Osteoblast (primary cell): ENCODE data around the gene AK2. TPM values are rescaled to one million over a fixed set of nuclear protein-coding genes. Genes with fewer than 3 reads are reported as not detected.

ENCODE experiments used
- DNase-seq: peaks from one replicate; pipeline ENCODE4 v3.0.0; 2011; ENCODE audit warnings: low spot score, mixed read lengths; ENCODE audit not compliant: insufficient read length; ENCODE audit errors: missing footprints
- H2AFZ ChIP-seq: 2 replicates; pipeline ENCODE4 v1.6.0; 2011; ENCODE audit warnings: mild to moderate bottlenecking, low read length
- H3K27ac ChIP-seq: 2 replicates; pipeline ENCODE4 v1.5.1; 2011; ENCODE audit warnings: mild to moderate bottlenecking, low read depth, low read length, moderate library complexity
- H3K27me3 ChIP-seq: 2 replicates; pipeline ENCODE4 v1.6.0; 2012; ENCODE audit warnings: mild to moderate bottlenecking, control low read depth, inconsistent platforms, low read length, moderate library complexity; ENCODE audit not compliant: insufficient read depth
- H3K36me3 ChIP-seq: 2 replicates; pipeline ENCODE4 v1.5.1; 2011; ENCODE audit warnings: mild to moderate bottlenecking, low read length, control low read depth, moderate library complexity; ENCODE audit not compliant: insufficient read depth
- H3K4me1 ChIP-seq: 2 replicates; pipeline ENCODE4 v1.5.1; 2011; ENCODE audit warnings: mild to moderate bottlenecking, low read length, control low read depth, moderate library complexity; ENCODE audit not compliant: insufficient read depth
- H3K4me2 ChIP-seq: 2 replicates; pipeline ENCODE4 v1.6.0; 2011; ENCODE audit warnings: mild to moderate bottlenecking, low read length; ENCODE audit not compliant: insufficient read depth
- H3K4me3 ChIP-seq: fragments of 200-600 bp; sonication (generic); 3 replicates; pipeline ENCODE4 v1.5.1; 2012; ENCODE audit warnings: mild to moderate bottlenecking, low read length, inconsistent platforms; ENCODE audit not compliant: insufficient read depth
- H3K79me2 ChIP-seq: 2 replicates; pipeline ENCODE4 v1.6.0; 2012; ENCODE audit warnings: mild to moderate bottlenecking, low read length, control low read depth, inconsistent platforms; ENCODE audit not compliant: insufficient read depth
- H3K9me3 ChIP-seq: 2 replicates; pipeline ENCODE4 v1.5.1; 2011; ENCODE audit warnings: low read depth, low read length, control low read depth
- H4K20me1 ChIP-seq: 2 replicates; pipeline ENCODE4 v1.6.0; 2012; ENCODE audit warnings: mild to moderate bottlenecking, low read length, control low read depth; ENCODE audit not compliant: insufficient read depth
- total RNA-seq: library from RNA; depleted of rRNA; stranded (reverse); fragments of >200 nt; gene quantifications from 2 replicates; pipeline ENCODE4 v1.2.3, GENCODE V29; 2012
- TF ChIP-seq, protein P1 (sequence below): IDR thresholded peaks from 2 replicates; pipeline ENCODE4 v1.5.1; 2011; ENCODE audit warnings: mild to moderate bottlenecking, low read depth, low read length, moderate library complexity; ENCODE audit errors: extremely low read depth

AK2 gene
- total RNA-seq, 1 donor, result 139 TPM

DNA sequence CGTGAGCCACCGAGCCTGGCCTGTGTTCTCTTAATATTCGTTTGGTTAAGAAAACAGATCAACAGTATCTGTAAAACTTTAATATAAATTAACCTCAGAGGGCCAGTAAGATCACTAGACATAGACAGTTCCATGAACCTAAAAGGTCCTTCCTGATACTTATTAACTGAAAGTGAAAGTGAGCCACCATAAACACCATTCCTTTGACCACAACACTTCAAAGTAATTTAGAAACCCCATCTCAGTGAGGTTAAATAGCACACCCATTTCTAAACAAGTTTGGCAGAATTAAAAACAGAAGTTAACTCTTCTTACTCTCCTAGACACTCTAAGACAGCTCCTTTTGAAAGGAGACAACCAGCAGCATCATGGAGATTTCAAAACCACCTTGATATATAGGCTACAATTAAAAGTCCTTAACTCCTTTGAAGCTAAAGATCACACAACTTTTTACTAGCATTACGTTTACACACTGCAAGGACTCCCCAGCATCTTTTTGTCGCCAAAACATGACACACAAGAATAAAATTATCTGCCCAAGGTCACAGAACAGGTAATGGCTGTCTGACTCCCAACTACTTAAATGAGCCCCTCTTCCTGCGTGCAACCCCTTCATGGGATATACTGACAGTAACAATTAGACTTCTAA is 74.3 kb downstream of the AK2 start:
- DNase-seq, result no peak
- TF ChIP-seq, protein P1, sequence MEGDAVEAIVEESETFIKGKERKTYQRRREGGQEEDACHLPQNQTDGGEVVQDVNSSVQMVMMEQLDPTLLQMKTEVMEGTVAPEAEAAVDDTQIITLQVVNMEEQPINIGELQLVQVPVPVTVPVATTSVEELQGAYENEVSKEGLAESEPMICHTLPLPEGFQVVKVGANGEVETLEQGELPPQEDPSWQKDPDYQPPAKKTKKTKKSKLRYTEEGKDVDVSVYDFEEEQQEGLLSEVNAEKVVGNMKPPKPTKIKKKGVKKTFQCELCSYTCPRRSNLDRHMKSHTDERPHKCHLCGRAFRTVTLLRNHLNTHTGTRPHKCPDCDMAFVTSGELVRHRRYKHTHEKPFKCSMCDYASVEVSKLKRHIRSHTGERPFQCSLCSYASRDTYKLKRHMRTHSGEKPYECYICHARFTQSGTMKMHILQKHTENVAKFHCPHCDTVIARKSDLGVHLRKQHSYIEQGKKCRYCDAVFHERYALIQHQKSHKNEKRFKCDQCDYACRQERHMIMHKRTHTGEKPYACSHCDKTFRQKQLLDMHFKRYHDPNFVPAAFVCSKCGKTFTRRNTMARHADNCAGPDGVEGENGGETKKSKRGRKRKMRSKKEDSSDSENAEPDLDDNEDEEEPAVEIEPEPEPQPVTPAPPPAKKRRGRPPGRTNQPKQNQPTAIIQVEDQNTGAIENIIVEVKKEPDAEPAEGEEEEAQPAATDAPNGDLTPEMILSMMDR, result no peak
- Histone ChIP-seq H3K36me3 (no peaks in the 10 kb centered on the region), H3K4me2 (peak overlapping the region; percentile 88), H3K4me1 (peaks cover 19% of the 10 kb centered on the region), H3K27me3 (no peaks in the 10 kb centered on the region), H2AFZ (no peak overlapping the region), H3K9me3 (no peaks in the 10 kb centered on the region), H3K4me3 (peak overlapping the region; percentile 88), H3K79me2 (peaks cover 56% of the 10 kb centered on the region), H3K27ac (no peak overlapping the region), H4K20me1 (peaks cover 23% of the 10 kb centered on the region)

DNA sequence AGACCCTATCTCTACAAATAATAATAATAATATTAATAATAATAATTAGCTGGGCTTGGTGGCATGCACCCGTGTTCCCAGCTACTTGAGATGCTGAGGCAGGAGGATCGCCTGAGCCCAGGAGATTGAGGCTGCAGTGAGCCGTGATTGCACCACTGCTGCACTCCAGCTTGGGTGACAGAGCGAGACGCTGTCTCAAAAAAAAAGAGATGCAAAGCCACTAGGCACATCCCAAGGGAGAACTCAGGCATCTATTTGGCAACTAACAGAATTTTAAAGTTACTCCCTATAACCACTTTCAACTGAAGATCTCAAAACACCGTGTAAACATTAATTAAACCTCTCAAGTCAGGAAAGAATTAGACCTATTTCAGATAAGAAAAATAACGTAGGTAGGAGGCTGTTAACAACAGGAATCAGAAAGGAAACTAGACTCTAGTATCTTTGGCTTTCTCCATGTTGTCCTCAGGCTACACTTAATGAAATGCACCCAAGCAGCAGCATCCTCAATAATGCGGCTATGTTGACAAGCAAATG is 75.8 kb downstream of the AK2 start:
- TF ChIP-seq, protein P1, result no peak
- Histone ChIP-seq H3K4me3 (no peak overlapping the region), H2AFZ (no peak overlapping the region), H3K4me2 (no peak overlapping the region), H3K9me3 (no peaks in the 10 kb centered on the region), H4K20me1 (peaks cover 26% of the 10 kb centered on the region), H3K27ac (no peak overlapping the region), H3K36me3 (no peaks in the 10 kb centered on the region), H3K27me3 (no peaks in the 10 kb centered on the region), H3K79me2 (peaks cover 69% of the 10 kb centered on the region), H3K4me1 (peaks cover 19% of the 10 kb centered on the region)
- no peak for DNase-seq

DNA sequence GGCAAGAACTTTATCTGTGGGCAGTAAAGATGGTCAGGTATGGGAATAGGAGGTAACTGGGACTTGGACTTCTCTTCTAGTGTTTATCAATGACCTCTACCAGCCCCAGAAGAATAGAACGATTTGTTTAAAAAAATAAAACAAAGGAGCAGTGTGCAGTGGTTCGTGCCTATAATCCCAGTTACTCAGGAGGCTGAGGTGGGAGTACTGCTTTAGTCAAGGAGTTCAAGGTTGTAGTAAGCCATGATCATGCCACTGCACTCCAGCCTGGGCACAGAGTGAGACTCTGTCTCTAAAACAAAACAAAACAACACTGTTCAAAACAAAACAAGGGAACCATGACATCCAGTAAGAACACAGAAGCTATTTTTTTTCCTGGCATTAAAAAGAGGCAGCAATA is 76.3 kb downstream of the AK2 start:
- Histone ChIP-seq H4K20me1 (peaks cover 26% of the 10 kb centered on the region), H3K27me3 (no peaks in the 10 kb centered on the region), H3K36me3 (no peaks in the 10 kb centered on the region), H3K4me1 (peaks cover 19% of the 10 kb centered on the region), H3K79me2 (peaks cover 74% of the 10 kb centered on the region), H2AFZ (no peak overlapping the region), H3K4me2 (no peak overlapping the region), H3K4me3 (no peak overlapping the region), H3K27ac (no peak overlapping the region), H3K9me3 (no peaks in the 10 kb centered on the region)
- DNase-seq, result no peak
- TF ChIP-seq, protein P1, result no peak

DNA sequence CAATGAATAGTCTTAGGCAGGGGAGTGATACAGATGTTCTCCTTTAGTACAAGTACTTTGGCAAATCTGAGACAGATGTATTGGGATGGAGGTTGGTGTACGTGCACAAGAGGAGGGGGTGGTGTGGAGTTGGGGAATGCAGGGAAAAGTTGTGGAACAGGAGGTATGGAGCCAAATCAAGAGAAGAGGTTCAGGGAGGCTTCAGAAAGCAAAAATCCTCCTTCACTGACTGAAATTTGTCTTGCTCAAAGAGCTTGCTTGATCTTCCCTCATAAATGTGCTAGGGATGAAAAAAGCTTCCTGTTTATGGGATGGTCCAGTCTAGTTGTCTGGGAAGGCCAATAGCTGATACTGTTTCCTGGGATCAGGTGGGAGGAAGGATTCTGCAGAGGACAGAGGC is 77.9 kb downstream of the AK2 start:
- TF ChIP-seq, protein P1, result no peak
- no peaks in the 10 kb centered on the region for H3K27me3 ChIP-seq
- H4K20me1 ChIP-seq, result peaks cover 29% of the 10 kb centered on the region
- no peak overlapping the region for H3K27ac ChIP-seq
- peak; percentile 13 for DNase-seq
- no peak overlapping the region for H3K4me2 ChIP-seq
- peaks cover 85% of the 10 kb centered on the region for H3K79me2 ChIP-seq
- no peaks in the 10 kb centered on the region for H3K36me3 ChIP-seq
- H2AFZ ChIP-seq, result no peak overlapping the region
- no peak overlapping the region for H3K4me3 ChIP-seq
- H3K9me3 ChIP-seq, result no peaks in the 10 kb centered on the region
- peaks cover 19% of the 10 kb centered on the region for H3K4me1 ChIP-seq

Other genes starting within 250 kb of the AK2 start
- gene YARS1, start 219.5 kb downstream of the AK2 start, total RNA-seq, result 183 and 199 TPM in 2 replicates
- gene S100PBP, start 219.2 kb downstream of the AK2 start, total RNA-seq, result 42.0 and 57.2 TPM in 2 replicates
- gene FNDC5, start 166.0 kb downstream of the AK2 start, total RNA-seq, result 0.36 TPM in 1 of 2 replicates, not detected in the other
- not detected in 2 replicates for gene HPCA, start 150.4 kb downstream of the AK2 start, total RNA-seq
- 16.5 and 22.4 TPM in 2 replicates for gene TMEM54, start 135.5 kb downstream of the AK2 start, total RNA-seq
- 14.5 and 19.7 TPM in 2 replicates for gene RNF19B, start 72.1 kb downstream of the AK2 start, total RNA-seq
- 11.8 and 18.8 TPM in 2 replicates for gene AZIN2, start 44.3 kb upstream of the AK2 start, total RNA-seq
- gene TRIM62, start 145.2 kb upstream of the AK2 start, total RNA-seq, result 9.4 and 12.3 TPM in 2 replicates
- 13.4 and 18.9 TPM in 2 replicates for gene ZNF362, start 219.6 kb upstream of the AK2 start, total RNA-seq